Glutamatergic neuron (in vitro differentiated cells): ENCODE measurements around the gene RHOU. TPM values are rescaled to one million over a fixed set of nuclear protein-coding genes. Genes with fewer than 3 reads are reported as not detected.

Source experiments
- DNase-seq: peaks from one replicate; pipeline ENCODE4 v3.0.0; 2022
- H3K27ac Mint-ChIP-seq: one replicate; pipeline ENCODE4 v1.8.0; 2020; ENCODE audit warnings: mild to moderate bottlenecking, mixed read lengths, inconsistent platforms; ENCODE audit not compliant: unreplicated experiment
- H3K27me3 Mint-ChIP-seq: one replicate; pipeline ENCODE4 v1.8.0; 2020; ENCODE audit warnings: mild to moderate bottlenecking, moderate library complexity, mixed read lengths, inconsistent platforms; ENCODE audit not compliant: unreplicated experiment
- H3K36me3 Mint-ChIP-seq: one replicate; pipeline ENCODE4 v1.8.0; 2020; ENCODE audit warnings: mild to moderate bottlenecking, mixed read lengths, inconsistent platforms; ENCODE audit not compliant: unreplicated experiment
- H3K4me1 Mint-ChIP-seq: one replicate; pipeline ENCODE4 v1.8.0; 2020; ENCODE audit warnings: mild to moderate bottlenecking, low read depth, mixed read lengths, inconsistent platforms; ENCODE audit not compliant: unreplicated experiment
- H3K4me3 Mint-ChIP-seq: one replicate; pipeline ENCODE4 v1.8.0; 2020; ENCODE audit warnings: mild to moderate bottlenecking, mixed read lengths, inconsistent platforms; ENCODE audit not compliant: unreplicated experiment
- H3K9me3 Mint-ChIP-seq: one replicate; pipeline ENCODE4 v1.8.0; 2020; ENCODE audit warnings: mild to moderate bottlenecking, moderate library complexity, mixed read lengths, inconsistent platforms; ENCODE audit not compliant: unreplicated experiment
- total RNA-seq: library from RNA; stranded (reverse); fragmentation: NEBNext Ultra II Directional; extraction: Animal tissue kit (Norgen Biotek cat#: 25700); gene quantifications from one replicate; pipeline ENCODE4 v1.2.1, GENCODE V29; 2021; ENCODE audit not compliant: unreplicated experiment
- TF ChIP-seq, protein P1 (sequence below): fragments of 200-600 bp; sonication (generic); IDR thresholded peaks from one replicate; pipeline ENCODE4 v1.5.0; 2021; ENCODE audit not compliant: partially characterized antibody, unreplicated experiment

The RHOU gene
- total RNA-seq, 1 donor from 2014 or later, result 79.7 TPM

GRCh38 chr1:228742281-228742860 is 7.1 kb downstream of the RHOU start:
- peak overlapping the region; percentile 3 for H3K4me3 Mint-ChIP-seq
- H3K4me1 Mint-ChIP-seq, result peaks cover 42% of the 10 kb centered on the region
- no peaks in the 10 kb centered on the region for H3K27me3 Mint-ChIP-seq
- no peaks in the 10 kb centered on the region for H3K9me3 Mint-ChIP-seq
- peaks cover 22% of the 10 kb centered on the region for H3K36me3 Mint-ChIP-seq
- TF ChIP-seq, protein P1, sequence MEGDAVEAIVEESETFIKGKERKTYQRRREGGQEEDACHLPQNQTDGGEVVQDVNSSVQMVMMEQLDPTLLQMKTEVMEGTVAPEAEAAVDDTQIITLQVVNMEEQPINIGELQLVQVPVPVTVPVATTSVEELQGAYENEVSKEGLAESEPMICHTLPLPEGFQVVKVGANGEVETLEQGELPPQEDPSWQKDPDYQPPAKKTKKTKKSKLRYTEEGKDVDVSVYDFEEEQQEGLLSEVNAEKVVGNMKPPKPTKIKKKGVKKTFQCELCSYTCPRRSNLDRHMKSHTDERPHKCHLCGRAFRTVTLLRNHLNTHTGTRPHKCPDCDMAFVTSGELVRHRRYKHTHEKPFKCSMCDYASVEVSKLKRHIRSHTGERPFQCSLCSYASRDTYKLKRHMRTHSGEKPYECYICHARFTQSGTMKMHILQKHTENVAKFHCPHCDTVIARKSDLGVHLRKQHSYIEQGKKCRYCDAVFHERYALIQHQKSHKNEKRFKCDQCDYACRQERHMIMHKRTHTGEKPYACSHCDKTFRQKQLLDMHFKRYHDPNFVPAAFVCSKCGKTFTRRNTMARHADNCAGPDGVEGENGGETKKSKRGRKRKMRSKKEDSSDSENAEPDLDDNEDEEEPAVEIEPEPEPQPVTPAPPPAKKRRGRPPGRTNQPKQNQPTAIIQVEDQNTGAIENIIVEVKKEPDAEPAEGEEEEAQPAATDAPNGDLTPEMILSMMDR, result no peak
- H3K27ac Mint-ChIP-seq, result no peak overlapping the region
- DNase-seq, result no peak

DNA sequence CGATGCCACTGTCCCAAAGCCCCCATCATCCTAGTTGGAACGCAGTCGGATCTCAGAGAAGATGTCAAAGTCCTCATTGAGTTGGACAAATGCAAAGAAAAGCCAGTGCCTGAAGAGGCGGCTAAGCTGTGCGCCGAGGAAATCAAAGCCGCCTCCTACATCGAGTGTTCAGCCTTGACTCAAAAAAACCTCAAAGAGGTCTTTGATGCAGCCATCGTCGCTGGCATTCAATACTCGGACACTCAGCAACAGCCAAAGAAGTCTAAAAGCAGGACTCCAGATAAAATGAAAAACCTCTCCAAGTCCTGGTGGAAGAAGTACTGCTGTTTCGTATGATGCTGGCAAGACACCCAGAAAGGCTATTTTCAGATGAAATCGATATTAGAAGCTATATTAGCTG is 8.1 kb downstream of the RHOU start:
- Mint-ChIP-seq H3K27me3 (no peaks in the 10 kb centered on the region), H3K4me3 (no peak overlapping the region), H3K36me3 (peaks cover 22% of the 10 kb centered on the region), H3K9me3 (no peaks in the 10 kb centered on the region), H3K4me1 (peaks cover 35% of the 10 kb centered on the region), H3K27ac (no peak overlapping the region)
- no peak for DNase-seq
- TF ChIP-seq, protein P1, result no peak

GRCh38 chr1:228744356-228744755 is 9.1 kb downstream of the RHOU start:
- TF ChIP-seq, protein P1, result no peak
- H3K4me1 Mint-ChIP-seq, result peaks cover 28% of the 10 kb centered on the region
- peaks cover 22% of the 10 kb centered on the region for H3K36me3 Mint-ChIP-seq
- no peak for DNase-seq
- no peak overlapping the region for H3K4me3 Mint-ChIP-seq
- H3K27me3 Mint-ChIP-seq, result no peaks in the 10 kb centered on the region
- H3K9me3 Mint-ChIP-seq, result no peaks in the 10 kb centered on the region
- H3K27ac Mint-ChIP-seq, result no peak overlapping the region

DNA sequence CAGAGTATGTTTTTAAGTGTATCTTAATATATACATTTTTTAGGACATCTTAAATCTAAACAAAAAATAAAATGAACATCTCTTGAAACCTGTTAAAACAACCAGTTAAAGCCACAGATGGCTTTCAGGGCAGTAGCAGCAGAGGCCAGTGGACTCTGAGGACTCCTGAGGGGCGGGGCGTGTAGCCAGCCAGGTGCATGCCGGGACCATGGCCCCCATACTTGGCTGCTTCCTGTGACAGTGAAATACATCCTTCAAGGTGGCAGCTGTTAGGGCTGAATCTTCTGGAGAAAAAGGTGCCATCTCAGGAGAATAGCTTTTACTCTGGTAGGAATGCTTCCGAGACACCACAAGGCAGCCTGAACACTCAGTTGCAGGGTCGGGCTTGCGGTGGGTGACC is 9.6 kb downstream of the RHOU start:
- H3K4me1 Mint-ChIP-seq, result peaks cover 22% of the 10 kb centered on the region
- TF ChIP-seq, protein P1, result no peak
- no peaks in the 10 kb centered on the region for H3K9me3 Mint-ChIP-seq
- no peak for DNase-seq
- H3K27me3 Mint-ChIP-seq, result no peaks in the 10 kb centered on the region
- no peak overlapping the region for H3K27ac Mint-ChIP-seq
- no peak overlapping the region for H3K4me3 Mint-ChIP-seq
- H3K36me3 Mint-ChIP-seq, result peaks cover 18% of the 10 kb centered on the region

DNA sequence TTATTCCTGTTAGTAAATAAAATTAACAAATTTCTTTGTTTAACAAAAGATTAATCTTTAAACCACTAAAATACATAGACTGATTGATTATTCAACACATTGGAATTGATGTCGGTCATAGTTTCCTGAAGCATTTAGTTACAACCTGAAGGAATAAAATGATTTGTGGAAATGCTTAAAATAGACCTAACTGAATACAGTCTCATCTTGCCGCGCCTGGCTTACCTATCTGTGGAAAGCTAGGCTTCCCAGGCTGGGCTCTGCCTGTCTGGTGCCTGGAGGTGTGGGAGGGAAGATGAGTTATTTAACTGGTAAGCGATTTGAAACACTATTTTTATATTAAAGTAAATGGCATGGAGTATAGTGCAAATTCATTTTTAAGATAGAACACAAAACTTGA is 10.2 kb downstream of the RHOU start:
- DNase-seq, result no peak
- H3K36me3 Mint-ChIP-seq, result peaks cover 16% of the 10 kb centered on the region
- H3K9me3 Mint-ChIP-seq, result no peaks in the 10 kb centered on the region
- H3K4me1 Mint-ChIP-seq, result peaks cover 19% of the 10 kb centered on the region
- no peak overlapping the region for H3K27ac Mint-ChIP-seq
- H3K4me3 Mint-ChIP-seq, result no peak overlapping the region
- TF ChIP-seq, protein P1, result no peak
- H3K27me3 Mint-ChIP-seq, result no peaks in the 10 kb centered on the region
